ENCODE results near the gene PRCD.
"Not testable (repeated sequence)": the region's sequence is repeated elsewhere in the genome, so short reads cannot be mapped to it uniquely, and the experiment has no call there.

PRCD gene

DNA sequence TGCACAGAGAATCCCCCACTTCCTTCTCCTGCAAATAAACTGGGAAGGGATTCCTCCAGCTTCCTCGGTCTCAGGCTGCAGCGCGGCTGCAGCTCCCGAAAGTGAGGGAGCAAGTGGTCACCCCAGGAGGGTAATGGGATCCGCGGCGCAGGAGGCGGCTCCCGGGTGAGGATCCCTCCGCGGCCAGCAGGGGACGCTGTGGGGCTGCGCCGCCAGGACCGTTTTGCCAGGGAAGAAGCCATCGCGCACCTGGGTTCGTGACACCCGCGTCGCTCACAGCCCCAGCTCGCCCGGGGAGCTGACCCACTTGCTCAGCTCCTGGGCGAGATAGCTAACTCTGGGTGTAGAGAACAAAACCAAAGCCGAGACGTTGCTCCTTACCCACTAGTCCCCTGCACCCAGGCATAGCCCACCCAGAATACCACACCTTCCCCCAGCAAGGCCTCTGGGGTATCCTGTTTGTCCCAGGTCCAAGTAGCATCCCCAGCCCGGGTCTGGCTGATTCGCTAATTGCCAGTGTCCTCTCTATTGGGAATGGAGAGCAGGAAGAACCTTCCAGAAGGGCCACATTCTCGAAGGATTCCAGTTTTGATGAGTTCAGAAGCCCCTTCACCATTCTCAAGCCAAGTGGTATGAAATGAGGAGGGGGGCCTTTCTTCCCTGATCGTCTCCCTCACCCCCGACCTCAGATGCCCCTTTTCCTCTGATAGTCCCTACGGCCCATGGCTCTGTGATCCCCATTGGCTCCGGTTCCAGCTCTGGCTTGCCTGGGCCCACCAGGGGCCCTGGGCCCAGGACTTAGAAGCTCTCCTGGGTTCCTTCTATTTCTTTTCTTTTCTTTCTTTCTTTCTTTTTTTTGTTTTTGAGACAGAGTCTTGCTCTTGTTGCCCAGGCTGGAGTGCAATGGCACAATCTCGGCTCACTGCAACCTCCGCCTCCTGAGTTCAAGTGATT is 16.5 kb upstream of the PRCD start:
- DNase-seq (ENCODE audit: low read depth), result peak; percentile 61
- TF ChIP-seq, protein P1, sequence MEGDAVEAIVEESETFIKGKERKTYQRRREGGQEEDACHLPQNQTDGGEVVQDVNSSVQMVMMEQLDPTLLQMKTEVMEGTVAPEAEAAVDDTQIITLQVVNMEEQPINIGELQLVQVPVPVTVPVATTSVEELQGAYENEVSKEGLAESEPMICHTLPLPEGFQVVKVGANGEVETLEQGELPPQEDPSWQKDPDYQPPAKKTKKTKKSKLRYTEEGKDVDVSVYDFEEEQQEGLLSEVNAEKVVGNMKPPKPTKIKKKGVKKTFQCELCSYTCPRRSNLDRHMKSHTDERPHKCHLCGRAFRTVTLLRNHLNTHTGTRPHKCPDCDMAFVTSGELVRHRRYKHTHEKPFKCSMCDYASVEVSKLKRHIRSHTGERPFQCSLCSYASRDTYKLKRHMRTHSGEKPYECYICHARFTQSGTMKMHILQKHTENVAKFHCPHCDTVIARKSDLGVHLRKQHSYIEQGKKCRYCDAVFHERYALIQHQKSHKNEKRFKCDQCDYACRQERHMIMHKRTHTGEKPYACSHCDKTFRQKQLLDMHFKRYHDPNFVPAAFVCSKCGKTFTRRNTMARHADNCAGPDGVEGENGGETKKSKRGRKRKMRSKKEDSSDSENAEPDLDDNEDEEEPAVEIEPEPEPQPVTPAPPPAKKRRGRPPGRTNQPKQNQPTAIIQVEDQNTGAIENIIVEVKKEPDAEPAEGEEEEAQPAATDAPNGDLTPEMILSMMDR (IDR thresholded peaks at IDR 0.05; ENCODE audit: low read length, missing control alignments), result peak; percentile 98
- no peak overlapping the region for H3K4me3 ChIP-seq (replicated peaks; ENCODE audit: low read depth, low read length)

DNA sequence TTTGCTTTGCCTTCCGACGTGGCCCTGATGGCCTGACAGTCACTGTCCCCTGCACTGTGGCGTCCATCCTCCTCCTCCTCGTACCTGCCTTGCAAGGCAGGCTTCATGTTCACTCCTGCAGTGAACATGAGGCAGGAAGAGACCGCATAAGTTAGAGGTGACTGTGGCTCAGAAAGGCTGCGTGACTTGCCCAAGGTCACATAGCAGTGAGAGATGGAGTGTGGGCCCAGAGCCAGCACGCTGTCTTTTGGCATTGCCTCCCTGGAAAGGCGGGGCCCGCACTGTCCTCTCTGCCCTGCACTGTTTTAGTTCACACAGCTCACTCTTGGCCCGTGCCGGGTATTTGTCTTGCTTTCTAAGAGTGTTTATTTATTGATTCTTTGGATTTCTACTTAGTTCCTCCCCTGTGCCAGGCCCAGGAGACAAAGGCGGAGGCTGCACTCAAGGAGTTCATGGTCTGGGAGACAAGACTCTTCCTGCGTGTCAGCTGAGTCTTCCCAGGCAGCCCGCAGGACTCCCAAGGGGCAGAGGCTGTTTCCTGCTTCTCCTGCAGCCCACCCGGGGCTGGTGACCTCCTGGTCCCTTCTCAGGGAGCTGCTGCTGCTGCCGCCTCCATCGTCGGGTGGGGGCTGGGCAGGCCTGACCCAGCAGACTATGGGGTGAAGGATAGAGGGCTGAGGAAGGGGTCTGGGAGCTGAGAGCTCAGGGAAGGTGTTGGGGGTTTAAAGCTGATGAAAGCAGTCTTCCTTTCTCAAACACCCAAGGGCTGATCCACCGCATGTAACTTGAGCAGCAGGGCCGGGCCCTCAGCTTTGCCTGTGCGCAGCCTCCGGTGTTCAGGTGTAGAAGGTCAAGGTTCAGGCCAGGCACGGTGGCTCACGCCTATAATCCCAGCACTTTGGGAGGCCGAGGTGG is 15.0 kb upstream of the PRCD start:
- DNase-seq (ENCODE audit: low read depth), result peak; percentile 76
- no peak overlapping the region for H3K4me3 ChIP-seq (replicated peaks; ENCODE audit: low read depth, low read length)

DNA sequence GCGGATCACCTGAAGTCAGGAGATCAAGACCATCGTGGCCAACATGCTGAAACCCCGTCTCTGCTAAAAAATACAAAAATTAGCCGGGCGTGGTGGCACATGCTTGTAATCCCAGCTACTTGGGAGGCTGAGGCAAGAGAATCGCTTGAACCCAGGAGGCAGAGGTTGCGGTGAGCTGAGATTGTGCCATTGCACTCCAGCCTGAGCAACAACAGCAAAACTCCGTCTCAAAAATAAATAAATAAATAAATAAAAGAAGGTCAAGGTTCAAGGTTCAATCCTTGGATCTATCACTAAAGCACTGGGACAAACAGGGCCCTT is 14.4 kb upstream of the PRCD start:
- H3K4me3 ChIP-seq (replicated peaks; ENCODE audit: low read depth, low read length); DNase-seq (ENCODE audit: low read depth): not testable (repeated sequence)

More for the DNA sequence above, 15.0 kb upstream of the PRCD start:
- TF ChIP-seq, protein P1 (IDR thresholded peaks at IDR 0.05; ENCODE audit: low read length, missing control alignments), result no peak

DNA sequence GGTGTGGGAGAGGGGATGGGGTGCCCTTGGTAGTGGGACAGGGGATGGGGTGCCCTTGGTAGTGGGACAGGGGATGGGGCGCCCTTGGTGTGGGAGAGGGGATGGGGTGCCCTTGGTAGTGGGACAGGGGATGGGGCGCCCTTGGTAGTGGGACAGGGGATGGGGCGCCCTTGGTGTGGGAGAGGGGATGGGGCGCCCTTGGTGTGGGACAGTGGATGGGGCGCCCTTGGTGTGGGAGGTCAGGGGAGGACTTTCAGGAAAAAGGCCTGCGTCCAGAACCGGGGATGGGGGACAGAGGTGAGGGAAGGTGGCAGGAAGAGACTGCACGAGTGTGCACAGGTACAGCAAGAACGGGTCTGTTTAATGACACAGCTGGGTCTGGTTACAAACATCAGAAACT is 12.8 kb upstream of the PRCD start:
- not testable (repeated sequence) for H3K4me3 ChIP-seq (replicated peaks; ENCODE audit: low read depth, low read length); DNase-seq (ENCODE audit: low read depth)

DNA sequence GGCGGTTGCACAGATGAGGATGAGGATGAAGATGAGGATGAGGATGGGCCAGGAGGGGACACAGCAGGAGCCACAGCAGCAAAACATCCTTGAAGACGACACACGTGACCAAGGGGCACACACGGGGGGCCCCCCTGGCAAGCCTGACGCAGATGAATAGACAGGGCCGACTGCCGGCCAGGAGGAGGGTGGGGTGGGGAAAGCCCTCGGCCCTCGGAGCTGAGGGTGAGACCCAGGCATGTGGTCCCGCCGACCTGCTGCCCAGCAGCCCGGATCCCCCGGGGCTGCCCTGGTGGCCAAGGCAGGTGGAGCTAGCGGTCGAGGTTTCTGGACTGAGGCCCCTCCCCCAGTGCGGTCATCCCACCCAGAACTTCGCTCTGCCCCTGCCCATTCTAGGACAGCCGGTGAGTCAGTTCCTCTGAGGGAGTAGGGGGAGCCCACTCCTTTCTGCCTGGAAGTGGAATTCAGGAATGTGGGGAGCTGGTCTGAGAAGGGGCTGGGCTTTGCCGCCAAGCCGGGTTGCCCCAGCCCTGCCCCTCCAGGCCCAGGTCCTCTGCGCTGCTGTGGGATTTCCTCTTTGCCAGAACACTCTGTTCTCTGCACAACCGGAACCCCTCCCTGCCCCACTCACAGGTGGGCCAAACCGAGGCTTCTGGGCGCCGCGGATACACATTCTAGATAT is 12.3 kb upstream of the PRCD start:
- TF ChIP-seq, protein P1 (IDR thresholded peaks at IDR 0.05; ENCODE audit: low read length, missing control alignments), result no peak
- DNase-seq (ENCODE audit: low read depth), result peak; percentile 95
- H3K4me3 ChIP-seq (replicated peaks; ENCODE audit: low read depth, low read length), result no peak overlapping the region

DNA sequence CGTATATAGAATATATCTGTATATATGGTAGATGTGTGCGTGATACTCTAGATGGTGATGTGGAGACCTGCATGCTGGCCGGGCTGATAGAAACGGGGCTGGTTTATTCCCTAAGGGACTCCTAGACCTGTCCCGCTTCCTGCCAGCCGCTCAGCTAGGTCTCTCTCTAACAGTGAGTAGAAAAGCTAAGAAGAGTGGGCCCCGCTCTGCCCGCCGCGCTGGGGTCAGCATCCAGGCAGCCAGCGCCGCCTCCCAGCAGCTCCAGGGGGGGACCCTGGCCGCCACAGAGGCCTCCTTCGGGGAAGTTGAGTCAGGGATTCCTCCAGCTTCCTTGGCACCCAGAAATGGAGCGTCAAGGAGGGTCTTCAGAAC is 11.7 kb upstream of the PRCD start:
- no peak overlapping the region for H3K4me3 ChIP-seq (replicated peaks; ENCODE audit: low read depth, low read length)
- no peak for DNase-seq (ENCODE audit: low read depth)
- TF ChIP-seq, protein P1 (IDR thresholded peaks at IDR 0.05; ENCODE audit: low read length, missing control alignments), result no peak

DNA sequence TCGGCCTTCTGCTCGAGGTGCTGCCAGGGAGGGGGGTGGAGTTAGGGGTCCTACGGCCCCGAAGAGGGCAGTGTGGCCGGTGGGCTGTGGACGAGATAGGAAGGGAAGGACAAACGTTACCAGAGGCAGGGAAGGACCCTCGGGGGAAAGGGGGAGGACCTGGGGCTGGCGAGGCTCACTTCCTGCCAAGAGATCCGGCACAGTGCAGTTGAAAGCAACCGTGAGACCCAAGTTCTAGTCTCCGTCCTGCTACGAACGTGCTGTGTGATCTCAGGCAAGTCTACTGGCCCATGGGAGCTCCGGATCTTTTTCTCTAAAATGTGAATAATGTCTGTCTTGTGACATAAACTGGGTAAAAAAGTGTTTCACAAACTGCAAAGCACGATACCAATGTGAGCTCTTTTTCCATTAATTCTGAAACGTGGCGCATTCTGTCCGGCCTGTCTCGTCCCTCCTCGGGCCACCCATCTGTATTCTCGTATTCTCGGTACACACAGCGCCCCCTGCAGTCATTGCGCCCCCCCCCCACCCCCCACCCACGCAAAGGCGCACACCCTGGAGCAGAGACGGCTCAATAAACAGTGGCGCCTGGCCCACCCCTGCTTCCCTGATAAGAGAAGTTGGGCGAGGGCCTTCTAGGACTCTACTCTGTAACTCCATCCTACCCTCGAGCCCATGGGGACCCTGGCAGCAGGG is 11.2 kb upstream of the PRCD start:
- TF ChIP-seq, protein P1 (IDR thresholded peaks at IDR 0.05; ENCODE audit: low read length, missing control alignments), result no peak
- DNase-seq (ENCODE audit: low read depth), result peak; percentile 60
- H3K4me3 ChIP-seq (replicated peaks; ENCODE audit: low read depth, low read length), result no peak overlapping the region

All from fibroblast of pulmonary artery (primary cell).